RKO (cell line): ENCODE results near the gene NAT9.

Source experiments
- DNase-seq: peaks from one replicate; pipeline ENCODE4 v3.0.0-alpha.2; 2016; ENCODE audit warnings: low spot score

NAT9 gene

DNA sequence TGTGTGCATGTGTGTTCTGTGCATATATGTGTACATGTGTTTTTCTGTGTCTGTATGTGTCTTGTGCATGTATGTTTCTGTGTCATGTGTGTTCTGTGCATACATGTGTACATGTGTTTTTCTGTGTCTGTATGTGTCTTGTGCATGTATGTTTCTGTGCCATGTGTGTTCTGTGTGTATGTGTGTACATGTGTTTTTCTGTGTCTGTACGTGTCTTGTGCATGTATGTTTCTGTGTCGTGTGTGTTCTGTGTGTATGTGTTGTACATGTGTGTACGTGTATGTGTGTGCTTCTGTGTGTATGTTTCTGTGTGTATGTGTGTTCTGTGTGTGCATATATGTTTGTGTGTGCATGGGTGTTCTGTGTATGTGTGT lies 47.5 kb downstream of the NAT9 start:
- DNase-seq = no peak

- no peak for DNase-seq
Observed at GRCh38 chr17:74728033-74728701, 48.0 kb downstream of the NAT9 start.

DNA sequence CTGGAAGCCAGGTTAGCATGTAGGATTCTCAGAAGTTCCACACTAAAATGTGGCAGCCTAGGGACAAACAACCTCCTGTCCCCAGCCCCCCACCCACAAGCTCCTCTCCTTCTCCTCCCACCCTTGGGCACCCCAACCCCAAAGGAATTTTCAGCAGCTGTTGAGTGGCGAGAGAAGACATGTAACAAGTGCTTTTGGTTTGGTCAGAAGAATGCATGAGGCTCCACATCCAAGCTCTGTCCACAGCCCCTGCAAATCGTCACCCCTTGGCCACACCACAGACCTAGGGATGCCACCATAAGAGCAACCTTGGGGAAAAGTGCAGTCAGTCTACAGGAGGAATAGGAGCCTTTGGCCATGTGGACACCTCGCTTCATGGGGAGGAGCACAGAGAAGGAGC lies 51.0 kb downstream of the NAT9 start:
- no peak for DNase-seq

- DNase-seq = no peak
Observed at GRCh38 chr17:74723891-74724290, 52.3 kb downstream of the NAT9 start.

DNA sequence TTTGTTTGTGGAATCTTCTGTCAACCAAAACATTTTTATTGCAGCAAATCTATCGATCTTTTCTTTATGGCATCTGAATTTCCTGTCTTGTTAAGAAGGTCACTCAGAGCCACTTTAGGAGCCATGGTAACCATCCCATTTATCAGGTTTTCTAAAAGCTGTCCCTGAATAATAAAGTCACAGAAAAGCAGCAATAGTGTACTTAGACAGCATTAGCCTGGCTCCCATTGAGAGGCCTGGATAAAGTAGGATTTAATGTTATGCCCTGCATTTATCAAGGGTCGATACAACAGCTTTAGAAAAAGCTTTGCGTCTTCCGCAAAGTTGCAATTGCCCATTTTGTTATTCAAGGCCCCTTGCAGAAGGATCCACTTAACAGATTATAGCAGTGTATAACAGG lies 53.4 kb downstream of the NAT9 start:
- DNase-seq = no peak
